GM20000 (cell line): Measurements from ENCODE around the gene GPRIN2.

Experiments
- DNase-seq: peaks from one replicate; pipeline ENCODE4 v3.0.0; 2012; ENCODE audit warnings: low spot score
- CTCF ChIP-seq: IDR thresholded peaks from 2 replicates; pipeline ENCODE4 v1.5.1; 2012; ENCODE audit warnings: mild to moderate bottlenecking, control low read depth; ENCODE audit errors: extremely low read depth, missing control alignments

Gene GPRIN2

GRCh38 chr10:46551701-46552525 is 4.5 kb downstream of the GPRIN2 start:
- DNase-seq: no peak

GRCh38 chr10:46550795-46551700 is 5.4 kb downstream of the GPRIN2 start:
- DNase-seq: peak; percentile 62
- no peak for TF ChIP-seq CTCF

More at GRCh38 chr10:46551701-46552525, 4.5 kb downstream of the GPRIN2 start:
- TF ChIP-seq CTCF: no peak

GRCh38 chr10:46550076-46550790 is 6.2 kb downstream of the GPRIN2 start:
- DNase-seq: no peak
- no peak for TF ChIP-seq CTCF

- no peak for DNase-seq
- no peak for TF ChIP-seq CTCF
Observed at GRCh38 chr10:46549171-46550075, 7.0 kb downstream of the GPRIN2 start.

GRCh38 chr10:46548498-46549090 is 7.9 kb downstream of the GPRIN2 start:
- DNase-seq: no peak
- no peak for TF ChIP-seq CTCF
